ENCODE results near the gene CTSS.
"Not testable (repeated sequence)": the region's sequence is repeated elsewhere in the genome, so short reads cannot be mapped to it uniquely, and the experiment has no call there.

The CTSS gene

GRCh38 chr1:150807249-150808023 is 41.9 kb upstream of the CTSS start:
- TF ChIP-seq, protein P1, sequence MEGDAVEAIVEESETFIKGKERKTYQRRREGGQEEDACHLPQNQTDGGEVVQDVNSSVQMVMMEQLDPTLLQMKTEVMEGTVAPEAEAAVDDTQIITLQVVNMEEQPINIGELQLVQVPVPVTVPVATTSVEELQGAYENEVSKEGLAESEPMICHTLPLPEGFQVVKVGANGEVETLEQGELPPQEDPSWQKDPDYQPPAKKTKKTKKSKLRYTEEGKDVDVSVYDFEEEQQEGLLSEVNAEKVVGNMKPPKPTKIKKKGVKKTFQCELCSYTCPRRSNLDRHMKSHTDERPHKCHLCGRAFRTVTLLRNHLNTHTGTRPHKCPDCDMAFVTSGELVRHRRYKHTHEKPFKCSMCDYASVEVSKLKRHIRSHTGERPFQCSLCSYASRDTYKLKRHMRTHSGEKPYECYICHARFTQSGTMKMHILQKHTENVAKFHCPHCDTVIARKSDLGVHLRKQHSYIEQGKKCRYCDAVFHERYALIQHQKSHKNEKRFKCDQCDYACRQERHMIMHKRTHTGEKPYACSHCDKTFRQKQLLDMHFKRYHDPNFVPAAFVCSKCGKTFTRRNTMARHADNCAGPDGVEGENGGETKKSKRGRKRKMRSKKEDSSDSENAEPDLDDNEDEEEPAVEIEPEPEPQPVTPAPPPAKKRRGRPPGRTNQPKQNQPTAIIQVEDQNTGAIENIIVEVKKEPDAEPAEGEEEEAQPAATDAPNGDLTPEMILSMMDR (IDR thresholded peaks at IDR 0.05; ENCODE audit: borderline replicate concordance, insufficient read depth, low read depth, low read length) = no peak
- H3K4me3 ChIP-seq (ENCODE audit: low read depth, low read length) = no peak overlapping the region

- H3K4me3 ChIP-seq (ENCODE audit: low read depth, low read length) = no peak overlapping the region
- TF ChIP-seq, protein P1 (IDR thresholded peaks at IDR 0.05; ENCODE audit: borderline replicate concordance, insufficient read depth, low read depth, low read length) = no peak
These were observed 40.3 kb upstream of the CTSS start for GRCh38 chr1:150805899-150806298.

DNA sequence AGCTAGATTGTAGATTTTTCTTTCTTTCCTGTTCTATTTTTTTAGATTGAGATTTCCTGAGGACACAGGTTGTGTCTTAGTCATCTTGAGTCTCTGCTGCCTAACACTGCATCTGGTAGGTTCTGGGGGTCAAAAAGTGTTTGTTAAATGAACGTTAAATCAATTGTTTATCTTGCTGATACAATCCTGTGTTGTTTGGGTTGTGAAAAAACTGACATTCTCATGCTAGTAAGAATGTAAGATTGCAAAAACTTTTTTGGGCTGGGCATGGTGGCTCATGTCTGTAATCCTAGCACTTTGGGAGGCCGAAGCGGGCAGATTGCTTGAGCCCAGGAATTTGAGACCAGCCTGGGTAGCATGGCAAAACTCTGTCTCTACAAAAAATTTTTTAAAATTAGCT is 39.1 kb upstream of the CTSS start:
- H3K4me3 ChIP-seq (ENCODE audit: low read depth, low read length) = no peak overlapping the region
- TF ChIP-seq, protein P1 (IDR thresholded peaks at IDR 0.05; ENCODE audit: borderline replicate concordance, insufficient read depth, low read depth, low read length) = no peak

- H3K4me3 ChIP-seq (ENCODE audit: low read depth, low read length) = no peak overlapping the region
- TF ChIP-seq, protein P1 (IDR thresholded peaks at IDR 0.05; ENCODE audit: borderline replicate concordance, insufficient read depth, low read depth, low read length) = no peak
These were observed 33.5 kb upstream of the CTSS start for GRCh38 chr1:150799089-150799488.

DNA sequence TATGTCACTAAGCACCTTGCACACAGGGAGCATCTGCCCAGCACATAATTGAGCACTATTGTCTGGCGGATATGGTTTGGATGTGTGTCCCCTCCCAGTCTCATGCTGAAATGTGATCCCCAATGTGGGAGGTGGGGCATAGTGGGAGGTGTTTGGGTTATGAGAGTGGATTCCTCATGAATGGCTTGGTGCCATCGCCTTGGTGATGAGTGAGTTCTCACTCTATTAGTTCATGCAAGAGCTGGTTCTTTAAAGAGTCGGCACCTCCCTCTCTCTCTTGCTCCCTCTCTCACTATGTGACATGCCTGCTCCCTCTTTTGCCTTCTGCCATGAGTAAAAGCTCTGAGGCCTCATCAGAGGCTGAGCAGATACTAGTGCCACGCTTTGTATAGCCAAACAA is 32.9 kb upstream of the CTSS start:
- TF ChIP-seq, protein P1 (IDR thresholded peaks at IDR 0.05; ENCODE audit: borderline replicate concordance, insufficient read depth, low read depth, low read length) = no peak
- H3K4me3 ChIP-seq (ENCODE audit: low read depth, low read length) = no peak overlapping the region

- no peak overlapping the region for H3K4me3 ChIP-seq (ENCODE audit: low read depth, low read length)
- TF ChIP-seq, protein P1 (IDR thresholded peaks at IDR 0.05; ENCODE audit: borderline replicate concordance, insufficient read depth, low read depth, low read length) = no peak
These were observed 30.8 kb upstream of the CTSS start for GRCh38 chr1:150796374-150796773.

GRCh38 chr1:150793778-150794177 is 28.2 kb upstream of the CTSS start:
- H3K4me3 ChIP-seq (ENCODE audit: low read depth, low read length) = not testable (repeated sequence)
